HFFc6 (cell line): ENCODE data around the gene ABHD6. TPM values are rescaled to one million over a fixed set of nuclear protein-coding genes. Genes with fewer than 3 reads are reported as not detected.

Source experiments
- DNase-seq: peaks from one replicate; pipeline ENCODE4 v3.0.0-alpha.2; 2018
- H3K27ac Mint-ChIP-seq: 2 replicates; pipeline ENCODE4 v1.8.0; 2020; ENCODE audit warnings: mild to moderate bottlenecking, mixed read lengths
- H3K27me3 Mint-ChIP-seq: 2 replicates; pipeline ENCODE4 v1.8.0; 2021; ENCODE audit warnings: mild to moderate bottlenecking, moderate library complexity, mixed read lengths; ENCODE audit not compliant: insufficient read depth
- H3K36me3 Mint-ChIP-seq: 2 replicates; pipeline ENCODE4 v1.8.0; 2021; ENCODE audit warnings: low read depth, mixed read lengths
- H3K4me1 Mint-ChIP-seq: 2 replicates; pipeline ENCODE4 v1.8.0; 2020; ENCODE audit warnings: low read depth, mixed read lengths
- H3K4me3 Mint-ChIP-seq: 2 replicates; pipeline ENCODE4 v1.8.0; 2020; ENCODE audit warnings: mild to moderate bottlenecking, moderate library complexity, mixed read lengths
- H3K9me3 Mint-ChIP-seq: 2 replicates; pipeline ENCODE4 v1.8.0; 2020; ENCODE audit warnings: mild to moderate bottlenecking, mixed read lengths
- total RNA-seq, 6 experiments: library from RNA; stranded (reverse); fragmentation: NEBNext Ultra II Directional; extraction: Animal tissue kit (Norgen Biotek cat#: 25700); gene quantifications; 2 replicates in 1 of 6; 3 replicates in 5 of 6; pipeline ENCODE4 v1.2.3, GENCODE V29; 2021
- TF ChIP-seq, protein P1 (sequence below): fragments of 200-600 bp; sonication (generic); IDR thresholded peaks from 2 replicates; pipeline ENCODE4 v1.5.0; 2021; ENCODE audit warnings: antibody characterized with exemption, mild to moderate bottlenecking

The ABHD6 gene
- total RNA-seq, 6 experiments from 2014 or later: 6.1 to 8.9 (median 6.5) TPM

DNA sequence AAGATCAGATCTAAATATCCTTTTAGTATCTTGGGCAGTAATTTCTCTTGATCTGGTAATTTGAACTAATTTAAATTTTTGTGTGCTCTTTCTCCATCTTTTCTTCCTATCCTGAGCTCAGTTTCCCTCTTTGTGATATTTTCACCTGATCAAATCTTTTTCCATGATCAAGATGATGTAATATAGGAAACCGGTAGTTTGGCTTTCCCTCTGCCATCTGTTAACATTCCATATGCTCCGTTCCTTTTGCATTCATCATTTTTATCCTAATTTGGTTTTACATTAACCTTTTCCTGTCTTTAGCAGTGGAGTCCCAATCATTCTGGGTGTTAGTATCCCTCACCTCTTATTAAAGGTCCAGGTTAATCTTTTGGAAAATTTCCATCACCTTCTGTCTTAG is 5.9 kb upstream of the ABHD6 start:
- no peak overlapping the region for H3K4me3 Mint-ChIP-seq
- DNase-seq: no peak
- no peaks in the 10 kb centered on the region for H3K36me3 Mint-ChIP-seq
- peaks cover 28% of the 10 kb centered on the region for H3K27me3 Mint-ChIP-seq
- TF ChIP-seq, protein P1, sequence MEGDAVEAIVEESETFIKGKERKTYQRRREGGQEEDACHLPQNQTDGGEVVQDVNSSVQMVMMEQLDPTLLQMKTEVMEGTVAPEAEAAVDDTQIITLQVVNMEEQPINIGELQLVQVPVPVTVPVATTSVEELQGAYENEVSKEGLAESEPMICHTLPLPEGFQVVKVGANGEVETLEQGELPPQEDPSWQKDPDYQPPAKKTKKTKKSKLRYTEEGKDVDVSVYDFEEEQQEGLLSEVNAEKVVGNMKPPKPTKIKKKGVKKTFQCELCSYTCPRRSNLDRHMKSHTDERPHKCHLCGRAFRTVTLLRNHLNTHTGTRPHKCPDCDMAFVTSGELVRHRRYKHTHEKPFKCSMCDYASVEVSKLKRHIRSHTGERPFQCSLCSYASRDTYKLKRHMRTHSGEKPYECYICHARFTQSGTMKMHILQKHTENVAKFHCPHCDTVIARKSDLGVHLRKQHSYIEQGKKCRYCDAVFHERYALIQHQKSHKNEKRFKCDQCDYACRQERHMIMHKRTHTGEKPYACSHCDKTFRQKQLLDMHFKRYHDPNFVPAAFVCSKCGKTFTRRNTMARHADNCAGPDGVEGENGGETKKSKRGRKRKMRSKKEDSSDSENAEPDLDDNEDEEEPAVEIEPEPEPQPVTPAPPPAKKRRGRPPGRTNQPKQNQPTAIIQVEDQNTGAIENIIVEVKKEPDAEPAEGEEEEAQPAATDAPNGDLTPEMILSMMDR: no peak
- H3K4me1 Mint-ChIP-seq: peaks cover 14% of the 10 kb centered on the region
- no peak overlapping the region for H3K27ac Mint-ChIP-seq
- H3K9me3 Mint-ChIP-seq: no peaks in the 10 kb centered on the region

DNA sequence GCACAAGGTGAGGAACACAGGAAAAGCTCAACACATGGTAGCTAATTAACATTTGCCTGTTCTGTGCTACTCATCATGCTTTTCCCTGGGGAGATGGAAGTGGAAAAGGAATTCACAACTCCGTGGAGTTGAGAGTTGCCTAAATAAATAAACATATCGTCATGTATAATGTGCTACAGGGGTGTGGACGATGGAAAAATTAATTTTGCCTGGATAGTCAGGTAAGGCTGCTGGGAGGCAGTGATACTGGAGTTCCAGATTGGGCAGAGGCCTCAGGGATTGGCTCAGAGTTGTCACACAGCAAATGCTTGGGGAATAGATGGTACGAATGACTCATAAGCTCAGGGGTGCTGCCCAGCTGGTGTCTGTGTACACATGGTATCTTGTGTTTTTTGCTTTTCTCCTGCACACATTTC is 3.1 kb upstream of the ABHD6 start:
- H3K4me3 Mint-ChIP-seq: no peak overlapping the region
- H3K36me3 Mint-ChIP-seq: no peaks in the 10 kb centered on the region
- H3K27me3 Mint-ChIP-seq: peaks cover 18% of the 10 kb centered on the region
- peak; percentile 24 for DNase-seq
- no peak overlapping the region for H3K27ac Mint-ChIP-seq
- TF ChIP-seq, protein P1: no peak
- peaks cover 20% of the 10 kb centered on the region for H3K4me1 Mint-ChIP-seq
- H3K9me3 Mint-ChIP-seq: no peaks in the 10 kb centered on the region

DNA sequence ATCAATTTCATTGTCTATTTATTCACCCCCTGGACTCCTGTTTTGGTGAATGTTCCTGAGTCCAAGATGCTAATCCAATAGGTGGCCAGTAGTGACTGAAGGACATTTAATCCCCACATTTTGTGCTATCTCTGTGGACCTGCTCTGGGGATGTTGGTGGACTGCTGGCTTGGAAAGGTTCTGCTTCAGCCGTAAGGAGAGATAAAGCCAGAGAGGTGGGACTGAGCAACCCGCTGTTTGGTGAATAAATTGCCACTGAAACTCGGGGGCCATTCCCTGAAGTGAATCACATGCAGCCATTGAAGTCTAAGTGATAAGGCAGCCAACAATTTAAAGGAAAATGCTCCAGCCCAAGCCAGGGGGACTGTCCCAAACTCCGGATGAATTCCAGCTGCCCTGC is 1.6 kb upstream of the ABHD6 start:
- H3K36me3 Mint-ChIP-seq: no peaks in the 10 kb centered on the region
- TF ChIP-seq, protein P1: no peak
- peak overlapping the region; percentile 90; the same call in 1 of the 2 replicates for H3K4me3 Mint-ChIP-seq
- no peaks in the 10 kb centered on the region for H3K9me3 Mint-ChIP-seq
- peaks cover 20% of the 10 kb centered on the region for H3K4me1 Mint-ChIP-seq
- H3K27ac Mint-ChIP-seq: no peak overlapping the region
- no peak for DNase-seq
- peaks cover 8% of the 10 kb centered on the region for H3K27me3 Mint-ChIP-seq

DNA sequence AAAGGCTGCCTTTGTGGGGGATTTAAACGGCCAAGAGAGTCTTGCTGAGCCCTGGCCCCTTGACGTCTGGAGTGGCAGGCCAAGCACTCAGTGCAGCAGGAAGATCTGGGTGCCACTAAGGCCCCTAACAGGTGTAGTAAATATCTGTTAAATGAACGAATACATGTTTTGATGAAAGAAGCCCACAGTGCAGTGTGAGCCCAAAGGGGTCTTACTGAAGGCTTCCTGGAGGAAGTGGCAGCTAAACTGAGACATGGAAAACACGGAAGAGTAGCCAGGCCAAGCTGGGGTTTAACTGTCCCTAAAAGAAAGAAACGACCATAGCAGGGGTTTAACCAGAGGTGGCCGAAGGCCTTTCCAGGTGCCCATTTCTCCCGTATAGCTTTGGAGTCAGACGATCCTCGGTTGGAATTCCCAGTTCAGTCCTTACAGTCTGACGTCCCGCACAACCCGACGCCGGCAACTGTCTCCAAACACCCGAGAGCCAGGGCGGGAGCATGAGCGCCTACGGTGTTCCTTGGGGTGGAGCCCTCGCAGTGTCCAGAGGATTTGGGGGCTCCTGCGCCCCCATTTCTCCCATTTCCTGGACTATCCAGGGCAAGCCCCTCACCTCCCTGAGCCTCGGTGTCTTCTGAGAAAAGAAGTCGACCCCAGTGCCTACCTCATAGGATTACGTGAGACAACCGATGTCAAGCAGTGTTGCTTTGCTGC is 910 bp upstream of the ABHD6 start:
- H3K36me3 Mint-ChIP-seq: no peaks in the 10 kb centered on the region
- H3K4me3 Mint-ChIP-seq: peak overlapping the region; percentile 90
- TF ChIP-seq, protein P1: no peak
- H3K27ac Mint-ChIP-seq: peak overlapping the region; percentile 83
- no peak for DNase-seq
- peaks cover 3% of the 10 kb centered on the region for H3K27me3 Mint-ChIP-seq
- peaks cover 24% of the 10 kb centered on the region for H3K4me1 Mint-ChIP-seq
- no peaks in the 10 kb centered on the region for H3K9me3 Mint-ChIP-seq

DNA sequence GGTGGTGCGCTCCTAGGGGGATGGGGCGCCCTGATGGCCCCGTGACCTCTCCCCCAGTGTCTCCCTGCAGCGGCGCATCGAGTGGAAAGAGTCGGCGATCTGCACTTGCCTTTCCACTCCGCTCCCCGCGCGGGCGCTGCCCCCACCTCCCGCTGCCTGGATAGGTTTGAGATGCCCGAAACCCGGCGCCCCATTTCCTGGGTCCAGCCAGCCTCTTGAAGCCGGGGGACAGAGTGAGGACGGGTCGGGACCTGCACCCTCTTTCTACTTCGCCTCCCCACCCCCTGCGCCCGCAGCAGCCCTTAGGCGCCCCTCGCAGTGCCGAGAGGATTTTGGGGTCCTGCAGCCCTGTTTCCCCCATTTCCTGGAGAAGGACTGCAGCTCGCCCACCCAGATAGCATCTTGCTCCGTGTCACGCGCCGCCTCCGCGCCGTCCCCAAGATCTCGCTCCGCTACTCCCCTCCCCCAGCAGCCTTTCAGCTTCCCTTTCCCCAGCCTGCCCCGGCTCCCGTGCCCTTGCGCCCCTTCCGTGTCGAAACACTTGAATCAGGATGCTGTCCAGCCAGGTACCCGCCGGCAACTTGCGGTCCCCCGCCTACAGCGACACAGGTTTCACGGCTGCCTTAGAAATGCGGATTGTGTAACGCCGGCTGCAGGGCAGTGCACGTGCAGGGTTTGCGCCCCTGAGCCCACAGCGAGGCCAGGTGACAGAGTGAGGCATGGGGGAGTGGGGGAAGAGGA is 519 bp downstream of the ABHD6 start:
- Mint-ChIP-seq H3K4me3 (peak overlapping the region; percentile 91), H3K4me1 (peaks cover 31% of the 10 kb centered on the region), H3K27ac (peak overlapping the region; percentile 42), H3K9me3 (no peaks in the 10 kb centered on the region), H3K36me3 (no peaks in the 10 kb centered on the region), H3K27me3 (peaks cover 5% of the 10 kb centered on the region)
- peak; percentile 26 for DNase-seq
- TF ChIP-seq, protein P1: no peak
